ENCODE results near the gene CDRT4.

CDRT4 gene

GRCh38 chr17:15501793-15502192, 34.4 kb upstream of the CDRT4 start:
- no peak for TF ChIP-seq GATA3 (IDR thresholded peaks at IDR 0.05; ENCODE audit: low read depth, low read length)
- TF ChIP-seq GATA2 (IDR thresholded peaks at IDR 0.05; ENCODE audit: low read depth, low read length), result no peak

GRCh38 chr17:15501282-15501681, 33.9 kb upstream of the CDRT4 start:
- no peak for TF ChIP-seq GATA3 (IDR thresholded peaks at IDR 0.05; ENCODE audit: low read depth, low read length)
- no peak for TF ChIP-seq GATA2 (IDR thresholded peaks at IDR 0.05; ENCODE audit: low read depth, low read length)

GRCh38 chr17:15498107-15498506, 30.7 kb upstream of the CDRT4 start:
- no peak for TF ChIP-seq GATA3 (IDR thresholded peaks at IDR 0.05; ENCODE audit: low read depth, low read length)
- TF ChIP-seq GATA2 (IDR thresholded peaks at IDR 0.05; ENCODE audit: low read depth, low read length), result no peak

- TF ChIP-seq GATA3 (IDR thresholded peaks at IDR 0.05; ENCODE audit: low read depth, low read length), result no peak
- TF ChIP-seq GATA2 (IDR thresholded peaks at IDR 0.05; ENCODE audit: low read depth, low read length), result no peak
Observed at GRCh38 chr17:15496735-15497670, 29.6 kb upstream of the CDRT4 start.

GRCh38 chr17:15494821-15495220, 27.4 kb upstream of the CDRT4 start:
- TF ChIP-seq GATA2 (IDR thresholded peaks at IDR 0.05; ENCODE audit: low read depth, low read length) (no peak), GATA3 (IDR thresholded peaks at IDR 0.05; ENCODE audit: low read depth, low read length) (no peak)

- TF ChIP-seq GATA3 (IDR thresholded peaks at IDR 0.05; ENCODE audit: low read depth, low read length), result no peak
Observed at GRCh38 chr17:15493693-15494035, 26.2 kb upstream of the CDRT4 start.

- no peak for TF ChIP-seq GATA2 (IDR thresholded peaks at IDR 0.05; ENCODE audit: low read depth, low read length)
- no peak for TF ChIP-seq GATA3 (IDR thresholded peaks at IDR 0.05; ENCODE audit: low read depth, low read length)
Observed at GRCh38 chr17:15492791-15493692, 25.6 kb upstream of the CDRT4 start.

GRCh38 chr17:15492186-15492585, 24.8 kb upstream of the CDRT4 start:
- TF ChIP-seq GATA2 (IDR thresholded peaks at IDR 0.05; ENCODE audit: low read depth, low read length) (no peak), GATA3 (IDR thresholded peaks at IDR 0.05; ENCODE audit: low read depth, low read length) (no peak)

GRCh38 chr17:15490634-15491261, 23.3 kb upstream of the CDRT4 start:
- no peak for TF ChIP-seq GATA2 (IDR thresholded peaks at IDR 0.05; ENCODE audit: low read depth, low read length)
- TF ChIP-seq GATA3 (IDR thresholded peaks at IDR 0.05; ENCODE audit: low read depth, low read length), result no peak

- TF ChIP-seq GATA3 (IDR thresholded peaks at IDR 0.05; ENCODE audit: low read depth, low read length) (no peak), GATA2 (IDR thresholded peaks at IDR 0.05; ENCODE audit: low read depth, low read length) (no peak)
Observed at GRCh38 chr17:15488557-15488956, 21.1 kb upstream of the CDRT4 start.

- no peak for TF ChIP-seq GATA2 (IDR thresholded peaks at IDR 0.05; ENCODE audit: low read depth, low read length)
- TF ChIP-seq GATA3 (IDR thresholded peaks at IDR 0.05; ENCODE audit: low read depth, low read length), result no peak
Observed at GRCh38 chr17:15485045-15485444, 17.6 kb upstream of the CDRT4 start.

GRCh38 chr17:15483431-15483830, 16.0 kb upstream of the CDRT4 start:
- TF ChIP-seq GATA3 (IDR thresholded peaks at IDR 0.05; ENCODE audit: low read depth, low read length), result no peak
- no peak for TF ChIP-seq GATA2 (IDR thresholded peaks at IDR 0.05; ENCODE audit: low read depth, low read length)

- TF ChIP-seq GATA3 (IDR thresholded peaks at IDR 0.05; ENCODE audit: low read depth, low read length), result no peak
Observed at GRCh38 chr17:15482476-15482875, 15.1 kb upstream of the CDRT4 start.

- TF ChIP-seq GATA2 (IDR thresholded peaks at IDR 0.05; ENCODE audit: low read depth, low read length), result no peak
- no peak for TF ChIP-seq GATA3 (IDR thresholded peaks at IDR 0.05; ENCODE audit: low read depth, low read length)
Observed at GRCh38 chr17:15481481-15481880, 14.1 kb upstream of the CDRT4 start.

Data from SH-SY5Y (cell line).